Fibroblast of mammary gland (primary cell): Measurements from ENCODE around the gene KEAP1.
"Not testable (repeated sequence)": the region's sequence is repeated elsewhere in the genome, so short reads cannot be mapped to it uniquely, and the experiment has no call there.

ENCODE experiments used
- DNase-seq: peaks from one replicate; pipeline ENCODE4 v3.0.0-alpha.2; 2010; ENCODE audit warnings: low read depth
- H3K4me3 ChIP-seq: 2 replicates; pipeline ENCODE4 v1.5.1; 2011; ENCODE audit warnings: low read depth, mild to moderate bottlenecking, low read length, moderate library complexity; ENCODE audit not compliant: control insufficient read depth
- TF ChIP-seq, protein P1 (sequence below): conservative IDR thresholded peaks from 2 replicates; pipeline ENCODE4 v1.5.1; 2011; ENCODE audit warnings: low read depth, low read length, inconsistent platforms; ENCODE audit not compliant: control insufficient read depth, insufficient read depth

Gene KEAP1

DNA sequence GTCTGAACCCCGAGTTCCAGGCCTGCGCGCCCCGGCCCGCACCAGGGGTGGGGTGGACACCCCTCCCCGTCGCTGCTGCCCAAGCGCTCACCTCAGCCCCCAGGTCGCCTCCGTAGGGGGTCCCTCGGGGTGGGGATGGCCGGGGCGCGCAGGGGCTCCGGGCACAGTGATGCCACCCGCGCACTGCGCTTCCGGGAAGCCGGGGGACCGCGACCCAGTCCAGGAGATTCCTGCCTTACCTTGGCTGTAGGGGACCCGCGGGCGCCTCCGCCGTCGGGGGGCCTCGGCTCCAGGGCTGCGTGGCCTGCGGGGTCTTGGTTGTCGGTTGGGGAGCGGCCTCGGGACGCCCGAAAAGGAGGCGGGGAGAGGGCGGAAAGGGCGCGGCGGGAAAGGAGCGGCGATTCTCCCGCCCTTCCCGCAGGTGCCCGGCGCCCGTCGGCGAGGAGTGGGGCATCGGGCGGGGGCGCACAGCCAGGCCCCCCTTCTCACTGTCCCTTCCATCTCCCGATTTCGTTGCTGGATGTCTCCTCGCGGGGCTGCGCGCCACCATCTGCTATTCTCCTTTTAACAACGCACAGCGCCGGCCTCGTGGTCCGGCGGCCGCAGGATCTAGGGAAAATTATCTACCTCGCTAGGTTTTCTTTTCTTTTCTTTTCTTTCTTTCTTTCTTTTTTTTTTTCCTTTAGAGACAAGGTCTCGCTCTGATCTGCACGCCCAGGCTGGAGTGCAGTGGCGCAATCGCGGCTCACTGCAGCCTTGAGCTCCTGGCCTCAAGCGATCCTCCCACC is at the start of gene KEAP1:
TSS of gene KEAP1 (minus strand) at position 355 of the 788 bp plus-strand sequence. CDS start 3,323 bp downstream, outside the sequence.
- H3K4me3 ChIP-seq, result peak within 1 kb of the TSS; percentile 84
- no peak for DNase-seq
- TF ChIP-seq, protein P1, sequence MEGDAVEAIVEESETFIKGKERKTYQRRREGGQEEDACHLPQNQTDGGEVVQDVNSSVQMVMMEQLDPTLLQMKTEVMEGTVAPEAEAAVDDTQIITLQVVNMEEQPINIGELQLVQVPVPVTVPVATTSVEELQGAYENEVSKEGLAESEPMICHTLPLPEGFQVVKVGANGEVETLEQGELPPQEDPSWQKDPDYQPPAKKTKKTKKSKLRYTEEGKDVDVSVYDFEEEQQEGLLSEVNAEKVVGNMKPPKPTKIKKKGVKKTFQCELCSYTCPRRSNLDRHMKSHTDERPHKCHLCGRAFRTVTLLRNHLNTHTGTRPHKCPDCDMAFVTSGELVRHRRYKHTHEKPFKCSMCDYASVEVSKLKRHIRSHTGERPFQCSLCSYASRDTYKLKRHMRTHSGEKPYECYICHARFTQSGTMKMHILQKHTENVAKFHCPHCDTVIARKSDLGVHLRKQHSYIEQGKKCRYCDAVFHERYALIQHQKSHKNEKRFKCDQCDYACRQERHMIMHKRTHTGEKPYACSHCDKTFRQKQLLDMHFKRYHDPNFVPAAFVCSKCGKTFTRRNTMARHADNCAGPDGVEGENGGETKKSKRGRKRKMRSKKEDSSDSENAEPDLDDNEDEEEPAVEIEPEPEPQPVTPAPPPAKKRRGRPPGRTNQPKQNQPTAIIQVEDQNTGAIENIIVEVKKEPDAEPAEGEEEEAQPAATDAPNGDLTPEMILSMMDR, result no peak

DNA sequence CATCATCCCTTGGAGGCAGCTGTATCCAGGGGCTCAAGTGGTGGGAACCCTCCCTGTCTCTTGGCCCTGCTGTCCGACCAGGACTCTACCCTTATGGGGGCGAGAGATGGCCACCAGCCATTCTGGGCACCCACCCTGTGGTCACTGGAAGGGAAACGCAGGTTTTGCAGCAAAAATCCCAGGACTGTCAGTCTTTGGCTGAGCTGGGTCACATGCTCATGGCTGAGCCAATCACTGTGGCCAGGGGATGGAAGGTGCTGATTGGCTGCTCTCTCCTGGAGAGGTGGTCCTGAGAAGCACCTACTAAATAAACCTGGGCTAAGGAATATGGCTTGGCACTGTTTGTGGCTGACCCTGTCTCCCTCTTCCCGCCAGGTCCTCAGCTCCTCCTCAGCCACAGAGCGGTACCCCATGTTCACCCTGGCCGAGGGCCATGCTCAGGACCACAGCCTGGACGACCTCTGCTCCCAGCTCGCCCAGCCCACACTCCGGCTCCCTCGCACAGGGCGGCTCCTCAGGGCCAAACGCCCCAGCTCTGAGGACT is 49.4 kb upstream of the KEAP1 start:
- no peak overlapping the region for H3K4me3 ChIP-seq
- TF ChIP-seq, protein P1, result no peak
- DNase-seq, result peak; percentile 43

DNA sequence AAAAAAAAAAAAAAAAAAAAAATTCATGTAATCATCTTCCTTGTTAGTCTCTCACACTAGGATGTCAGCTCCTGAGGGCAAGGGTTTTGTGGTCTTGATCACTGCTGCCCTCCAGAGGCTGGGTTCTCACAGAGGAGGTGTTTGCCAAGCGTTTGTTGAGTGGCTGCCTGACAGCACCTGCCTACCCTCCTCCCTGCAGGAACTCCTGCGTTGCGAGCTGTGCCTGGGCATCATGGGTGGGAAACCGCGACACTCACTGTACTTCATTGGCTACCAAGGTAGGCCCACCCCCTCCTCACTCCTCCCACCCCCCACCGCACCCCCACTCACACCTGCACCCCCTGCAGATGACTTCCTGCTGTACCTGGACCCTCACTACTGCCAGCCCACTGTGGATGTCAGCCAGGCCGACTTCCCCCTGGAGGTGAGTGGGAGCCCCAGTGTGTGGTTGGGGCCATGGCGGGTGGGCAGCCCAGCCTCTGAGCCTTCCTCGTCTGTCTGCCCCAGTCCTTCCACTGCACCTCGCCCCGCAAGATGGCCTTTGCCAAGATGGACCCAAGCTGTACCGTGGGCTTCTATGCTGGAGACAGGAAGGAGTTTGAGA is 48.6 kb upstream of the KEAP1 start:
- H3K4me3 ChIP-seq, result no peak overlapping the region
- peak; percentile 53 for DNase-seq
- TF ChIP-seq, protein P1, result peak; percentile 37

DNA sequence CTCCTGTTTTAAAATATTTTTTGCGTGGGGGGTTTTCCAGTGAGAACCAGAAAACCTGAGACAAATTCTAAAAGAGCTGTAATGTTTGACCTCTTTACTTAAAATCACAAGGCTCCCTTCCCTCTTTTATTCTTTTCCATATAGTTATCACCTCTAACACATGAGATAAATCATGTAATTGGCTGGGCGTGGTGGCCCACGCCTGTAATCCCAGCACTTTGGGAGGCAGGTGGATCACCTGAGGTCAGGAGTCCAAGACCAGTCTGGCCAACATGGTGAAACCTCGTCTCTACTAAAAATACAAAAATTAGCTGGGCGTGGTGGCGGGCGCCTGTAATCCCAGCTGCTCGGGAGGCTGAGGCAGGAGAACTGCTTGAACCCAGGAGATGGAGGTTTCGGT is 47.9 kb upstream of the KEAP1 start:
- H3K4me3 ChIP-seq, DNase-seq: not testable (repeated sequence)

DNA sequence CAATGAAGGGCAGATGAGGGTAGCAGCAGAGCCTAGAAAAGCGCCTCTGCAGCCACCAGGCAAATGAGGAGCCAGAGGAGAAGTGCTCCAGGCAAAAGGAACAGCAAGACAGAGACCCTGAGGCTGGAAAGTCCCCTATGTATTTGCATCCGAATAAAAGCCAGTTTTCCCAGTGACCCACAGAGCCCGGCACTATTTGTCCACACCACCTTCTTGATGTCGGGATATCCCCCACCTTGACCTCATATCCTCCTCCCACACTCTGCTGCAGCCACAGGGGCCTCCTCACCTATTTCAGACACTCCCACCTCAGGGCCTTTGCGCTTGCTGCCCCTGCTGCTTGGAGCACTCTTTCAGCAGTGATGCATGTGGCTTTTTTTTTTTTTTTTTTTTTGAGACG is 47.2 kb upstream of the KEAP1 start:
- DNase-seq, result no peak
- TF ChIP-seq, protein P1, result no peak
- H3K4me3 ChIP-seq, result no peak overlapping the region

DNA sequence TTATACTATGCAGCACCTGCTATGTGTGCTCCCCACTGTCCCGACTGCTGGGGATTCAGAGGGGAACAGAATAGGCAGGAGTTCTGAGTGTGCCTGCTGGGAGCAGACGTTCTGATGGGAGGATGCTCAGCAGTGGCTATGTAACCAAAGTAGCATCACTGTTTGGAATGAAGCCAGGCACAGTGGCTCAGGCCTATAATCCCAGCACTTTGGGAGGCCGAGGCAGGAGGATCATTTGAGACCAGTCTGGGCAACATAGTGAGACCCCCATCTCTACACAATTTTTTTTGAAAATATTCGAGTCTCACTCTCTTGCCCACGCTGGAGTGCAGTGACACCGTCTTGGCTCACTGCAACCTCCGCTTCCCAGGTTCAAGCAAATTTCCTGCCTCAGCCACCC is 46.6 kb upstream of the KEAP1 start:
- TF ChIP-seq, protein P1, result no peak
- no peak overlapping the region for H3K4me3 ChIP-seq
- no peak for DNase-seq

DNA sequence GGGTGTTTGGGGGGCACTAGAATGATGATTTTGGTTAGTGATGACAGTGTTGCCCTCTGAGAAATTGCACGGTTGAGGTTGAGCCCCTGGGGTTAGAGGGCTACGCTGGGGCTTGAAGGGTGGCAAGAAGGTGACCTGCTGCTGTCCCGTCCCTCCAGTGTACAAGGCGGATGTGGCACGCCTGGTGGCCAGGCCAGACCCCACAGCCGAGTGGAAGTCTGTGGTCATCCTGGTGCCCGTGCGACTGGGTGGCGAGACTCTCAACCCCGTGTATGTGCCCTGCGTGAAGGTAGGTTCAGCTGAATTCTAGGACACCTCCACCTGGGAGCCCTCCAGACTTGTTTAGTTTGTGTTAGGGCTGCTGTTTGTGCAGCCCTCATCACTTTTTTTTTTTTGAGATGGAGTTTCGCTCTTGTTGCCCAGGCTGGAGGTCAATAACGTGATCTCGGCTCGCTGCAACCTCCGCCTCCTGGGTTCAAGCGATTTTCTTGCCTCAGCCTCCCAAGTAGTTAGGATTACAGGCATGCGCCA is 45.7 kb upstream of the KEAP1 start:
- no peak overlapping the region for H3K4me3 ChIP-seq
- no peak for DNase-seq
- TF ChIP-seq, protein P1, result no peak
